ENCODE results near the gene NUB1.

Gene NUB1

DNA sequence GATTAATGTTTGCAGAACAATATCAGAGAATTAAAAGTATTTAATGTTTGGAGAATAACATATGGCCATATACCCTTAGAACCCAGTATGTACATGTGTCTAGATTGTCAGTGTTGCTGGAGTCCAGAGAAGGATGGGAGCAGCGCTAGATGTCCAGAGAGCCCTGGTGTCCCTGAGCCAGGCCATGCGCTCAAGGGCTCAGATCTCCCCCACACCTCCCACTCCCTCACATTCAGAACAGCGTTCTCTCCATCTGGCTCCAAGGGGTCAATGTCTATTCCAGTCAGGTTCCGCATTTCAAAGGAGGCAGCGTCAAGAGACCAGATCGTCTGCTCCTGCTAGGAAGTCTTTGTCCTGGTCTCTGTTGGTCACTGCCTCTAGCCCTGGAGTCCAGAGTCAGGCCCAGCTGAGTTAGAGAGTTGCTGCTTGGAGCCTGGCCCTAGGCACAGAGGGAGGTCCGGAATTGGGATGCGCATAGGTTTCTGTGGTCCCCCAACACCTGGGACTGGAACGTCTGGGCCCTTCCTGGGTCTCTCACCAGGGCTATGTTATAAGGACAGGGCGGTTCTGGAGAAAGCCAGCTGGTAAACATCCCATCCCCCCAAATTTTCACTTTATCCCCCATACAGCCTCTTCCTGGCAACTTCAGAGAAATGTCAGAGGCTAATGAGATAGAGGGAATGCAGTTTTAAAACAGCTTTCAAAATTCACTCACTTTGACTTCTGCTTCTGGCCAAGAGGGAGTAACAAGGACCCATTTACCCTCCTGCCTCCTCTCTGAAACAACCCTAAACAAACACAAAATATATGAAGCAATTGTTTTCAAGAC, 74.7 kb downstream of the NUB1 start:
- DNase-seq (ENCODE audit: low read depth in 2 of 3, low spot score in 2 of 3) = no peak

DNA sequence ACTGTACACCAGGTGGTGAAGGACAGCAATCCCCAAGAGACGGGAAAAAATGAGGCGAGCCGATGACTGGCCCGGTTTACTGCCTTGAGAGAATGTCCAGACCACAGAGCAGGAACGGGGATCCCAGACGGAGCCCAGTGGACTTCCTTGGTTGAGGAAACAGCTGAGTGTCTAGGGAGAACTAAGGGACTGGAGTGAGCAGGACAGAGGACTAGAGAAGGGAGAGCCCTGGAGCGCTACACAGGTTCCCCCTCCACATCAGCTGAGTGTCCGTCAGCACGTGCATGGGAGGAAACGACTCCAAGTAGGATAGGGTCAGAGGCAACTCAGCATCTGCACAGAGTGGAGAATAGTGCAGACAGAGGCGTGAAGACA, 75.3 kb downstream of the NUB1 start:
- no peak for DNase-seq (ENCODE audit: low read depth in 2 of 3, low spot score in 2 of 3)

DNA sequence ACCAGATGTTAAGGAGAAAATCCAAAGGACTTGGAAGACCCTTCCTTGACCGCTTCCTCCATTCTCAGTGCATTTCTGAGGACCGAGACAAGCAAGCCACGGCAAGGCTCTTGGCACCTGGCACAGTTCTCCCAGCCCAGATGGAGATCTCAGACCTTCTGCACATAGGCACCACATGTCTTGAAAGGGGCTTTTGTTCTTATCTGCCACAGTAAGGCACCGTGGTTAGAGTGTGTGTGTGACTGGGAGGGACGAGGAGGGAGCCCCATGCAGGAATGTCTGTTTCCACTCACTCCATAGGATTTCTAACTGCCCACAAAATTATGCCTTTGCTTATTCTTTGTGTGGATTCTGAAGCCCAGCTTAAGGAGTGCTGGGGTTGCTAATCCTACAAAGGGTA, 78.5 kb downstream of the NUB1 start:
- DNase-seq (ENCODE audit: low read depth in 2 of 3, low spot score in 2 of 3) = no peak

DNA sequence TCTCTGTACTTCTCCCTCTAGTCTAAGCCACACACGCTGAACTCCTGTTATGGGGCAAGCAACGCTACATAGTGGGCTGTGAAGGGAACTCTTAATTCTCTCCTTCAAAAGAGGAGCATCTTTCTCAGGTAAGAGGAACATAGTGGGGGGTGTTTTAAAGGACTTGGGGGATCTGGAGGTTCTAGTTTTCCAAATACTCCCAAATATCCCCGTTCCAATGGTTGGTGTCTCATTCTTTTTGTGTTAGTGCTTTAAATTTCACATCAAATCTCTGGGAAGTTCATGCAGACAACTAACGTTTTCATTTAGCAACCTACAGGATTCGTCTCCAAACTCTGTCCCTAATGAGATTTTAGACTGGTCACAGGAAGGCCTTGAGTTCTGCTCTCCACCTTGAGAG, 80.6 kb downstream of the NUB1 start:
- DNase-seq (ENCODE audit: low read depth in 2 of 3, low spot score in 2 of 3) = no peak

DNA sequence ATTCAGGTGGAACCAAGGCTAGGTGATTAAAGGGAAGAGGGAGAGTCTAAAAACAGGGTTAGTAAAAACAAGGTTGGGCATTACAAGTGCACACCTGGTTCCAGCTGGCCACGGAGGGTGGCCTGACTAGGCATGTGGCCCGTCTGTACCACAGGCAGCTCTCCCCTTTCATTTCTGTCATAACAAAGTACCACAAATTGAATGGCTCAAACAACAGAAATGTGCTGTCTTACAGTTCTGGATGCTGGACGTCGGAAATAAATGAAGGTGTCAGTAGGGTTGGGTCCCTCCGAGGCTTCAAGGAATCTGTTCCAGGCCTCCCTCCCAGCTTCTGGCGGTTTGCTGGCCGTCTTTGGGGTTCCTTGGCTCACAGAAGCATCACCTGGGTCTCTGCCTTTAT, 81.6 kb downstream of the NUB1 start:
- DNase-seq (ENCODE audit: low read depth in 2 of 3, low spot score in 2 of 3) = no peak

DNA sequence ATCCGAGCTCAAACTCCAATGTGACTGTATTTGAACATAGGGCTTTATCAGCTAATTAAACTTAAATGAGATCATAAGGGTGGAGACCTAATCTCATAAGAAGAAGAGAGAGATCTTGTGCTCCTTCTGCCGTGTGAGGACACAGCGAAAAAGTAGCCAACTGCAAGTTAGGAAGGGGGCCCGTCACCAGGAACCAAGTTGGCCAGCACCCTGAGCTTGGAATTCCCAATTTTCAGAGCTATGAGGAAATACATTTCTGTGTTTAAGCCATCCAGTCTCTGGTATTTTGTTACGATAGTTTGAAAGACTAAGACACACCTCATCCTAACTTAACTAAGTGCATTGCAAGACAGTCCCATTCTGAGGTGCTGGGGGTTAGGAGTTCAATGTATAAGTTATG, 82.3 kb downstream of the NUB1 start:
- DNase-seq (ENCODE audit: low read depth in 2 of 3, low spot score in 2 of 3) = no peak

DNA sequence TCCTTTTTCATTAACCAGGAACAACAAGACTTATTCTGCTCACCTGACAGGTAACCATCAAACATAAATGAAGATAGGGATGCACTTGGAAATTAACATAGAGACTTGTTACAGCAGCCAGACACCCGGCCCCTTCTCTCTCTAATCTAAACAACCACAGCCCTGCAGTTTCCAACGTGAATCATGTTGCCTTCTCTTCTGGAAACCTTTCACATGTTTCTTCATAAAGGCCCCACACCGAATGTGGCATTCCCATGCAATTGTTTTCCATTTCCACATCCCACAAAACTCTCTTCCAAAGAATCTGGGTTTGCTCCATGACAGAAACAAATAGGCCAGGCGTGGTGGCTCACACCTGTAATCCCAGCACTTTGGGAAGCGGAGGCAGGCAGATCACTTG, 83.2 kb downstream of the NUB1 start:
- no peak for DNase-seq (ENCODE audit: low read depth in 2 of 3, low spot score in 2 of 3)

DNA sequence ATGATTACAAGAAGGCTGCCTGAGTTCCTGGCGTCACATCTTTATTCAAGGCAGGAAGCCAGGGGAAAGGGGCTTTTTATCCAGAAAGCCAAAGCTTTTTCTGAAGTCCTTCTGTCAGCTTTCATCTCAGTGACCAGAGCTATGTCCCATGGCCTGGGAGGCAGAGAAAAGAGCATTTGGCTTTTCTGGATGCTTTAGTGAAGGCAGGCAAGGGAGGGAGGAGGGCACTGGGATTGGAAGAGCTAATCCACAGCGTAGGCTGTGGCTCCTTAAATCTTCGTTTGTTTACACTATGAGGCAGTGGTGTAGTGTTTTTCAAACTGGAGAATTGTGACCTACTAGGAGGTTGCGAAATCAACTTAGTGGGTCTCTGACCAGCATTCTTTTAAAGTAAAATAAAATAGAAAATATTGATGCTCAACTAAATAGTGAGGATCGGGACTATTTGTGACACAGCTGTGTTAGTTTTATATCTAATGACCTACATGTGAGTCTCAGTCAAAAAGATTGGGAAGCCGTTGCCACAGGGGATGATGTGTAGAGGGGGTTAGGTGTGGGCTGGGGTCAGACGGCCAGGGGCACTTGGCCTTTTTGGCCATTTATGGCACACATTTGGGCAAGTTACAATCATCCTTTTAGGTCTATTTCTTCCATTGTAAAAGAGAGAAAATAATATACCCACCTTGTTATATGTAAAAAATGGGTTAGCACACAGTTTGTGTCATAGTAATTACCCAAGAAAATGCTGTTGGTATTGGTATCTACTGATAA, 84.2 kb downstream of the NUB1 start:
- DNase-seq (ENCODE audit: low read depth in 2 of 3, low spot score in 2 of 3) = no peak

DNA sequence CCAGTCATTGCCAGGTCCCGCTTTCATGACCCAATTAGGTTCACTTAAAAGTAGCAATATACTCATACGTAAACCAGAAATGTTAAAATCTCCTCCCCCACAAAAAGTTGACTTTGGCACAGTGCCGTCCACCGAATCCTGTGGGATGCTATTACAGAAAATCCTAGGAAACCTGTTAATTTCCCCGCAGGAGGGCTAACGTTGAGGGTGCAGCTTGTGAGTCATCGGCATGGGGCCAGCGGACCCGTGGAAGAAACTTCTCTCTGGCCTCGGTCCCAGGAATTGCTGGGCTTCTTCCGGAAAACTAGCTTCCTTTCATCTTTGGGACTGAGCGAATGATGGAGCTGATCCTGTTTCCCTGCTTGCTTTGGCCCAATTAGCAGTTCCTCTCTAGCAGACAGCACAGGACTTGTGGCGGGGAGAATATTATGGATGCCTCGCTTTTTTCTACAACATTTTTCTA, 84.9 kb downstream of the NUB1 start:
- no peak for DNase-seq (ENCODE audit: low read depth in 2 of 3, low spot score in 2 of 3)

DNA sequence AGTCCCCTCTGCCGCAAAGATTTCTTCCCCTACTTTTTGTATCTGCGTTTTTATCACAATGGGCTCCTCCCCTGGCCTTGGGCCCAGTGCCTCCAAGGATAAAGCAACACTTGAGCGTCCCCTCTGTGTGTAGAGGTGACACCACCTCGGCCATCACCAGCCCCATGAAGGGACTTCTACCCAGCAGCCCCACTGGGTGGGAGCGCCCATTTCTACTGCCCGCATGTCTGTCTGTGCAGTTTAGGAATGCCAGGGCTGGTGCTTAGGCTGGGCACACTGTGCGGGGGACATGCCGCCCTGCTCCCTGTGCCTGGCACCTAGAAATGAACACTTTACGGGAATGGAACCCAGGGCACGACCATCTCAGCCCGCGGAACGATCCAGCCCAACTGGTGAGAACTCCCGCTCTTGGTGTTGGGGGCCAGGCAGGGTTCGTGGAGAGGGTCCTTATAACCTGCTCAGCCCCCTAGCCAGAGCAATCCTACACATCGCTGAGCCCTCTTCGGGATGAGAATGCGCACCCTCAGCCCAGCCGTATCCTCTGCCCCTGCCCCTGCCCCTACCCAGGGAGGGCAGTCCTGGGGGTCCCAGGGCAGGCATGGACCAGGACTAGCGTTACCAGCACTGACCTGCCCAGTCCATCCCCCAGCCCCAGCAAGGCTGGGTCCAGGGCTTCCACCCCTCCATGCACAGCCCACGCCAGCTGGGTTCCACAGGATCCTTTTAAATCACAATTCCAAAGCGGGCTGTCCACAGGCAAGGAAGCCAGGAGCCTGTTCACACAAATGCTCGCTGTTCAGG, 85.5 kb downstream of the NUB1 start:
- DNase-seq (ENCODE audit: low read depth in 2 of 3, low spot score in 2 of 3) = no peak

DNA sequence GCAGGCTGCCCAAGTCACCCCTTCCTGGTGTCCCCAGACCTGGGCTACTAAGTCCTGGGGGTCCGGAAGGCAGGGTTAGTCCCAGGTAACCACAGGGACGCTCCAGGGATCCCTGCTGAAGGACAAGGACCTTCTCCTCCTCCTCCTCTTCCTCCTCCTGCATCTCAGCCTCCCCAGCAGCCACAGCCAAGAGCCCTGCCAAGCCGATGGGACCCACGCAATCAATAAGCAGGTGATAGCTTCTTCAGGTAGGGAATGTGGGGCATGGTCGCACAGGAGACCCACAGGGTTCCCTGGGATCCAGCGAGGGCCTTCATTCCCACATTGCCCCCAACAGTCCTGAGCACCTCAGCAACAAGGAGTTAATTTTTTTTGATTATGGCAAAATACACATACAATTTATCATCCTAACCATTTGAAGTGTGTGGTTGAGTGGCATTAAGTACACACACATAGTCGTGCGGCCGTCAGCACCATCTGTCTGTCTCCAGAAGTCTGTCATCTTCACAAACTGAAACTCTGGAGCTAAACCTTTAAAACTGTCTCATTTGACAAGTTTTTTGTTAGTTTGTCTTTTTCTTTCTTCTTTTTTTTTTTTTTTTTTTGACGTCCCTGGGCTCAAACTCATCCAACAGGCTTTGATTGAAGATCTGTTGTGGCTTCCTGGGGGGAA, 86.2 kb downstream of the NUB1 start:
- DNase-seq (ENCODE audit: low read depth in 2 of 3, low spot score in 2 of 3) = no peak
